ENCODE measurements around the gene RUNX2. TPM values are rescaled to one million over a fixed set of nuclear protein-coding genes. Genes with fewer than 3 reads are reported as not detected.
A peak's percentile ranks its signal among the peaks of the same experiment; 100 is the strongest.

RUNX2 gene
- total and polyA plus RNA-seq, 2 experiments from 2014 or later: 0.66 to 1.7 TPM

DNA sequence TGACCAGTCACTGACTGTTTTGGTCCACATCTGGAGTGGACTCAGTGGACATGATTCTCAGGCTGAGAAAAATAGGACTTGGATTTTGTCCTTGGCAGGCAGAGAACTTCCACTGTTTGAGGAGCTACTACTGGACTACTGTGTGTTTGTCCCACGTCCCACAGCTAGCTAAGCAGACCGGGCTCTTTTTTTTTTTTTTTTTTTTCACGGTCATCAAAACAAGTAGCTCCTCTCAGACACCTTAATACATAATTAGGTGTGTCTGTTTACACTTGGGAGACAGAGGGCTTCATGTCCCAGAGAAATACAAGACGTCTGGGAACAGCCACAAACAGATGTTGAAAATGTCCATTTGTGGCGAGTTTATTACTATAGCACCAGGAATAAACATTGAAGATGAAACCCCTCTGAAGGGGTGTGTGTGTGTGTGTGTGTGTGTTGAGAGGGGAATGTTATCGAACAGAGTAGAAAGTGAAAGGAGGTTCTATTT lies 204.6 kb downstream of the RUNX2 start:
- Mint-ChIP-seq H3K9me3 (no peaks in the 10 kb centered on the region), H3K27me3 (ENCODE audit: insufficient read depth, low read depth, poor library complexity) (no peaks in the 10 kb centered on the region), H3K27ac (no peak overlapping the region), H3K4me1 (no peaks in the 10 kb centered on the region; the same call in 2 of the 3 replicates), H3K36me3 (ENCODE audit: low read depth) (no peaks in the 10 kb centered on the region), H3K4me3 (no peak overlapping the region)
- H3F3A ChIP-seq (replicated peaks; ENCODE audit: low read depth): no peaks in the 10 kb centered on the region
- DNase-seq (ENCODE audit: low spot score): no peak
- H3K36me3 ChIP-seq (ENCODE audit: insufficient read depth): no peaks in the 10 kb centered on the region
- H3K4me2 ChIP-seq: no peak overlapping the region
- H3K27me3 ChIP-seq (ENCODE audit: insufficient read depth): no peaks in the 10 kb centered on the region
- ATAC-seq: no peak
- no peaks in the 10 kb centered on the region for H3K4me1 ChIP-seq (ENCODE audit: insufficient read depth)
- no peak overlapping the region for H3K27ac ChIP-seq (ENCODE audit: low read depth)
- no peaks in the 10 kb centered on the region for H4K20me1 ChIP-seq (replicated peaks; ENCODE audit: insufficient read depth)
- H3K9me2 ChIP-seq (ENCODE audit: insufficient read depth): no peaks in the 10 kb centered on the region
- no peak overlapping the region for H3K4me3 ChIP-seq
- peak overlapping the region; percentile 59; the same call in 1 of the 2 replicates for H2AFZ ChIP-seq
- TF ChIP-seq, protein P1, sequence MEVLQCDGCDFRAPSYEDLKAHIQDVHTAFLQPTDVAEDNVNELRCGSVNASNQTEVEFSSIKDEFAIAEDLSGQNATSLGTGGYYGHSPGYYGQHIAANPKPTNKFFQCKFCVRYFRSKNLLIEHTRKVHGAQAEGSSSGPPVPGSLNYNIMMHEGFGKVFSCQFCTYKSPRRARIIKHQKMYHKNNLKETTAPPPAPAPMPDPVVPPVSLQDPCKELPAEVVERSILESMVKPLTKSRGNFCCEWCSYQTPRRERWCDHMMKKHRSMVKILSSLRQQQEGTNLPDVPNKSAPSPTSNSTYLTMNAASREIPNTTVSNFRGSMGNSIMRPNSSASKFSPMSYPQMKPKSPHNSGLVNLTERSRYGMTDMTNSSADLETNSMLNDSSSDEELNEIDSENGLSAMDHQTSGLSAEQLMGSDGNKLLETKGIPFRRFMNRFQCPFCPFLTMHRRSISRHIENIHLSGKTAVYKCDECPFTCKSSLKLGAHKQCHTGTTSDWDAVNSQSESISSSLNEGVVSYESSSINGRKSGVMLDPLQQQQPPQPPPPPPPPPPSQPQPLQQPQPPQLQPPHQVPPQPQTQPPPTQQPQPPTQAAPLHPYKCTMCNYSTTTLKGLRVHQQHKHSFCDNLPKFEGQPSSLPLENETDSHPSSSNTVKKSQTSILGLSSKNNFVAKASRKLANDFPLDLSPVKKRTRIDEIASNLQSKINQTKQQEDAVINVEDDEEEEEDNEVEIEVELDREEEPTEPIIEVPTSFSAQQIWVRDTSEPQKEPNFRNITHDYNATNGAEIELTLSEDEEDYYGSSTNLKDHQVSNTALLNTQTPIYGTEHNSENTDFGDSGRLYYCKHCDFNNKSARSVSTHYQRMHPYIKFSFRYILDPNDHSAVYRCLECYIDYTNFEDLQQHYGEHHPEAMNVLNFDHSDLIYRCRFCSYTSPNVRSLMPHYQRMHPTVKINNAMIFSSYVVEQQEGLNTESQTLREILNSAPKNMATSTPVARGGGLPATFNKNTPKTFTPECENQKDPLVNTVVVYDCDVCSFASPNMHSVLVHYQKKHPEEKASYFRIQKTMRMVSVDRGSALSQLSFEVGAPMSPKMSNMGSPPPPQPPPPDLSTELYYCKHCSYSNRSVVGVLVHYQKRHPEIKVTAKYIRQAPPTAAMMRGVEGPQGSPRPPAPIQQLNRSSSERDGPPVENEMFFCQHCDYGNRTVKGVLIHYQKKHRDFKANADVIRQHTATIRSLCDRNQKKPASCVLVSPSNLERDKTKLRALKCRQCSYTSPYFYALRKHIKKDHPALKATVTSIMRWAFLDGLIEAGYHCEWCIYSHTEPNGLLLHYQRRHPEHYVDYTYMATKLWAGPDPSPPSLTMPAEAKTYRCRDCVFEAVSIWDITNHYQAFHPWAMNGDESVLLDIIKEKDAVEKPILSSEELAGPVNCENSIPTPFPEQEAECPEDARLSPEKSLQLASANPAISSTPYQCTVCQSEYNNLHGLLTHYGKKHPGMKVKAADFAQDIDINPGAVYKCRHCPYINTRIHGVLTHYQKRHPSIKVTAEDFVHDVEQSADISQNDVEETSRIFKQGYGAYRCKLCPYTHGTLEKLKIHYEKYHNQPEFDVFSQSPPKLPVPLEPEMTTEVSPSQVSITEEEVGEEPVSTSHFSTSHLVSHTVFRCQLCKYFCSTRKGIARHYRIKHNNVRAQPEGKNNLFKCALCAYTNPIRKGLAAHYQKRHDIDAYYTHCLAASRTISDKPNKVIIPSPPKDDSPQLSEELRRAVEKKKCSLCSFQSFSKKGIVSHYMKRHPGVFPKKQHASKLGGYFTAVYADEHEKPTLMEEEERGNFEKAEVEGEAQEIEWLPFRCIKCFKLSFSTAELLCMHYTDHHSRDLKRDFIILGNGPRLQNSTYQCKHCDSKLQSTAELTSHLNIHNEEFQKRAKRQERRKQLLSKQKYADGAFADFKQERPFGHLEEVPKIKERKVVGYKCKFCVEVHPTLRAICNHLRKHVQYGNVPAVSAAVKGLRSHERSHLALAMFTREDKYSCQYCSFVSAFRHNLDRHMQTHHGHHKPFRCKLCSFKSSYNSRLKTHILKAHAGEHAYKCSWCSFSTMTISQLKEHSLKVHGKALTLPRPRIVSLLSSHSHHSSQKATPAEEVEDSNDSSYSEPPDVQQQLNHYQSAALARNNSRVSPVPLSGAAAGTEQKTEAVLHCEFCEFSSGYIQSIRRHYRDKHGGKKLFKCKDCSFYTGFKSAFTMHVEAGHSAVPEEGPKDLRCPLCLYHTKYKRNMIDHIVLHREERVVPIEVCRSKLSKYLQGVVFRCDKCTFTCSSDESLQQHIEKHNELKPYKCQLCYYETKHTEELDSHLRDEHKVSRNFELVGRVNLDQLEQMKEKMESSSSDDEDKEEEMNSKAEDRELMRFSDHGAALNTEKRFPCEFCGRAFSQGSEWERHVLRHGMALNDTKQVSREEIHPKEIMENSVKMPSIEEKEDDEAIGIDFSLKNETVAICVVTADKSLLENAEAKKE (CRISPR knock-in tag; IDR thresholded peaks at IDR 0.05): no peak
- TF ChIP-seq, protein P2, sequence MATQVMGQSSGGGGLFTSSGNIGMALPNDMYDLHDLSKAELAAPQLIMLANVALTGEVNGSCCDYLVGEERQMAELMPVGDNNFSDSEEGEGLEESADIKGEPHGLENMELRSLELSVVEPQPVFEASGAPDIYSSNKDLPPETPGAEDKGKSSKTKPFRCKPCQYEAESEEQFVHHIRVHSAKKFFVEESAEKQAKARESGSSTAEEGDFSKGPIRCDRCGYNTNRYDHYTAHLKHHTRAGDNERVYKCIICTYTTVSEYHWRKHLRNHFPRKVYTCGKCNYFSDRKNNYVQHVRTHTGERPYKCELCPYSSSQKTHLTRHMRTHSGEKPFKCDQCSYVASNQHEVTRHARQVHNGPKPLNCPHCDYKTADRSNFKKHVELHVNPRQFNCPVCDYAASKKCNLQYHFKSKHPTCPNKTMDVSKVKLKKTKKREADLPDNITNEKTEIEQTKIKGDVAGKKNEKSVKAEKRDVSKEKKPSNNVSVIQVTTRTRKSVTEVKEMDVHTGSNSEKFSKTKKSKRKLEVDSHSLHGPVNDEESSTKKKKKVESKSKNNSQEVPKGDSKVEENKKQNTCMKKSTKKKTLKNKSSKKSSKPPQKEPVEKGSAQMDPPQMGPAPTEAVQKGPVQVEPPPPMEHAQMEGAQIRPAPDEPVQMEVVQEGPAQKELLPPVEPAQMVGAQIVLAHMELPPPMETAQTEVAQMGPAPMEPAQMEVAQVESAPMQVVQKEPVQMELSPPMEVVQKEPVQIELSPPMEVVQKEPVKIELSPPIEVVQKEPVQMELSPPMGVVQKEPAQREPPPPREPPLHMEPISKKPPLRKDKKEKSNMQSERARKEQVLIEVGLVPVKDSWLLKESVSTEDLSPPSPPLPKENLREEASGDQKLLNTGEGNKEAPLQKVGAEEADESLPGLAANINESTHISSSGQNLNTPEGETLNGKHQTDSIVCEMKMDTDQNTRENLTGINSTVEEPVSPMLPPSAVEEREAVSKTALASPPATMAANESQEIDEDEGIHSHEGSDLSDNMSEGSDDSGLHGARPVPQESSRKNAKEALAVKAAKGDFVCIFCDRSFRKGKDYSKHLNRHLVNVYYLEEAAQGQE (IDR thresholded peaks at IDR 0.05; ENCODE audit: unreplicated experiment): no peak
- no peak for TF ChIP-seq ZNF331 (CRISPR knock-in tag; IDR thresholded peaks at IDR 0.05; ENCODE audit: low read depth)
- no peak for TF ChIP-seq POLR2AphosphoS5 (IDR thresholded peaks at IDR 0.05; ENCODE audit: low read depth)
- TF ChIP-seq CREB1 (CRISPR knock-in tag; IDR thresholded peaks at IDR 0.05; ENCODE audit: low read depth): no peak
- TF ChIP-seq, protein P3, sequence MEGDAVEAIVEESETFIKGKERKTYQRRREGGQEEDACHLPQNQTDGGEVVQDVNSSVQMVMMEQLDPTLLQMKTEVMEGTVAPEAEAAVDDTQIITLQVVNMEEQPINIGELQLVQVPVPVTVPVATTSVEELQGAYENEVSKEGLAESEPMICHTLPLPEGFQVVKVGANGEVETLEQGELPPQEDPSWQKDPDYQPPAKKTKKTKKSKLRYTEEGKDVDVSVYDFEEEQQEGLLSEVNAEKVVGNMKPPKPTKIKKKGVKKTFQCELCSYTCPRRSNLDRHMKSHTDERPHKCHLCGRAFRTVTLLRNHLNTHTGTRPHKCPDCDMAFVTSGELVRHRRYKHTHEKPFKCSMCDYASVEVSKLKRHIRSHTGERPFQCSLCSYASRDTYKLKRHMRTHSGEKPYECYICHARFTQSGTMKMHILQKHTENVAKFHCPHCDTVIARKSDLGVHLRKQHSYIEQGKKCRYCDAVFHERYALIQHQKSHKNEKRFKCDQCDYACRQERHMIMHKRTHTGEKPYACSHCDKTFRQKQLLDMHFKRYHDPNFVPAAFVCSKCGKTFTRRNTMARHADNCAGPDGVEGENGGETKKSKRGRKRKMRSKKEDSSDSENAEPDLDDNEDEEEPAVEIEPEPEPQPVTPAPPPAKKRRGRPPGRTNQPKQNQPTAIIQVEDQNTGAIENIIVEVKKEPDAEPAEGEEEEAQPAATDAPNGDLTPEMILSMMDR (conservative IDR thresholded peaks at IDR 0.05; ENCODE audit: low read depth in 2 of 2): no peak
- no peak for TF ChIP-seq NANOG (IDR thresholded peaks at IDR 0.05; ENCODE audit: borderline replicate concordance)
- no peak for TF ChIP-seq ZNF114 (CRISPR knock-in tag; IDR thresholded peaks at IDR 0.05)
- TF ChIP-seq EZH2phosphoT487 (IDR thresholded peaks at IDR 0.05; ENCODE audit: unreplicated experiment): no peak
- TF ChIP-seq JUNB (IDR thresholded peaks at IDR 0.05; ENCODE audit: unreplicated experiment): no peak
- TF ChIP-seq, protein P4, sequence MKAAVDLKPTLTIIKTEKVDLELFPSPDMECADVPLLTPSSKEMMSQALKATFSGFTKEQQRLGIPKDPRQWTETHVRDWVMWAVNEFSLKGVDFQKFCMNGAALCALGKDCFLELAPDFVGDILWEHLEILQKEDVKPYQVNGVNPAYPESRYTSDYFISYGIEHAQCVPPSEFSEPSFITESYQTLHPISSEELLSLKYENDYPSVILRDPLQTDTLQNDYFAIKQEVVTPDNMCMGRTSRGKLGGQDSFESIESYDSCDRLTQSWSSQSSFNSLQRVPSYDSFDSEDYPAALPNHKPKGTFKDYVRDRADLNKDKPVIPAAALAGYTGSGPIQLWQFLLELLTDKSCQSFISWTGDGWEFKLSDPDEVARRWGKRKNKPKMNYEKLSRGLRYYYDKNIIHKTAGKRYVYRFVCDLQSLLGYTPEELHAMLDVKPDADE (IDR thresholded peaks at IDR 0.05): no peak
- no peaks in the 10 kb centered on the region for H3K79me2 ChIP-seq (replicated peaks; ENCODE audit: insufficient read depth)
